HepG2 (cell line): ENCODE results near the gene TAS1R1. TPM values are rescaled to one million over a fixed set of nuclear protein-coding genes. Genes with fewer than 3 reads are reported as not detected.

Experiments
- FOSL2 ChIP-seq: sonication (generic); formaldehyde crosslinking; IDR thresholded peaks from 2 replicates; pipeline ENCODE4 v1.4.0; 2020; ENCODE audit warnings: missing genetic modification reagents
- FOXA3 ChIP-seq: IDR thresholded peaks from 2 replicates; pipeline ENCODE4 v1.6.1; 2016; ENCODE audit warnings: missing genetic modification reagents, missing compliant biosample characterization
- HCFC1 ChIP-seq: fragments of 150-350 bp; IDR thresholded peaks from 2 replicates; pipeline ENCODE4 v1.6.1; 2014; ENCODE audit warnings: low read depth, low read length
- LCORL ChIP-seq, 2 experiments: fragments of 450-650 bp in 1 of 2; sonication (generic) in 1 of 2; formaldehyde crosslinking in 1 of 2; IDR thresholded peaks; 2 replicates each; pipeline versions ENCODE4 v1.5.0 to v1.6.1; 2017 to 2020; ENCODE audit warnings: antibody characterized with exemption in 1 of 2, missing genetic modification reagents in 1 of 2
- MEIS1 ChIP-seq: sonication (generic); formaldehyde crosslinking; IDR thresholded peaks from 2 replicates; pipeline ENCODE4 v1.9.0; 2021; ENCODE audit warnings: mild to moderate bottlenecking, missing genetic modification reagents, moderate library complexity, borderline replicate concordance
- NONO ChIP-seq, 2 experiments: fragments of 450-650 bp in 1 of 2; sonication (generic) in 1 of 2; formaldehyde crosslinking in 1 of 2; IDR thresholded peaks in 1 of 2; conservative IDR thresholded peaks in 1 of 2; 2 replicates each; pipeline versions ENCODE4 v1.6.1 to v1.8.0; 2017 to 2022; ENCODE audit warnings: mild to moderate bottlenecking in 1 of 2, missing genetic modification reagents in 1 of 2, moderate library complexity in 1 of 2
- RXRA ChIP-seq: sonication (generic); formaldehyde crosslinking; IDR thresholded peaks from 2 replicates; pipeline ENCODE4 v1.5.1; 2020; ENCODE audit warnings: missing genetic modification reagents
- SAP130 ChIP-seq: IDR thresholded peaks from 2 replicates; pipeline ENCODE4 v1.6.1; 2016; ENCODE audit warnings: low read depth
- ZIK1 ChIP-seq: sonication (generic); formaldehyde crosslinking; IDR thresholded peaks from 2 replicates; pipeline ENCODE4 v1.5.0; 2020; ENCODE audit warnings: mild to moderate bottlenecking, low read depth, missing genetic modification reagents, borderline replicate concordance
- ZNF124 ChIP-seq: sonication (generic); formaldehyde crosslinking; IDR thresholded peaks from 2 replicates; pipeline ENCODE4 v1.4.0; 2020; ENCODE audit warnings: missing genetic modification reagents
- ZNF350 ChIP-seq: sonication (generic); formaldehyde crosslinking; IDR thresholded peaks from 2 replicates; pipeline ENCODE4 v1.4.0; 2020; ENCODE audit warnings: mild to moderate bottlenecking, low read depth, missing genetic modification reagents, borderline replicate concordance
- ZSCAN12 ChIP-seq: sonication (generic); formaldehyde crosslinking; IDR thresholded peaks from 2 replicates; pipeline ENCODE4 v1.9.0; 2021; ENCODE audit warnings: mild to moderate bottlenecking, missing genetic modification reagents
- polyA plus RNA-seq, 8 experiments: library from polyadenylated mRNA; depleted of rRNA in 3 of 8; stranded (reverse) in 7 of 8; unstranded in 1 of 8; fragments of >200 nt; fragmentation: Illumina TruSeq in 4 of 8; extraction: Trizol in 4 of 8; gene quantifications; 2 replicates each; pipeline versions ENCODE4 v1.2.1 to v1.2.3, GENCODE V29; 2011 to 2016; ENCODE audit warnings: low read depth in 4 of 8, missing spikeins in 1 of 8, mixed read lengths in 1 of 8; ENCODE audit not compliant: insufficient read depth in 1 of 8
- total RNA-seq, 5 experiments: library from RNA; depleted of rRNA; stranded (reverse); fragments of >200 nt; fragmentation: Illumina TruSeq; extraction: Trizol; gene quantifications; 2 replicates each; pipeline ENCODE4 v1.2.3, GENCODE V29; 2016; ENCODE audit warnings: low read depth in 1 of 5
- TF ChIP-seq, protein P1 (sequence below), 2 experiments: IDR thresholded peaks; 2 replicates each; pipeline ENCODE4 v1.6.1; 2011 to 2012; ENCODE audit warnings: low read length in 2 of 2, borderline replicate concordance in 1 of 2, low read depth in 1 of 2, mild to moderate bottlenecking in 1 of 2, moderate library complexity in 1 of 2
- TF ChIP-seq, protein P2 (sequence below), 2 experiments: sonication (generic) in 1 of 2; formaldehyde crosslinking in 1 of 2; IDR thresholded peaks; 2 replicates each; pipeline versions ENCODE4 v1.4.0 to v1.6.1; 2016 to 2020; ENCODE audit warnings: borderline replicate concordance in 1 of 2, low read depth in 1 of 2, mild to moderate bottlenecking in 1 of 2, missing genetic modification reagents in 1 of 2
- TF ChIP-seq, protein P3 (sequence below): IDR thresholded peaks from 2 replicates; pipeline ENCODE4 v1.4.0; 2020; ENCODE audit warnings: mild to moderate bottlenecking, missing genetic modification reagents

Gene TAS1R1
- total and polyA plus RNA-seq, 2 of the 13 experiments (the other 11 are each of a cell fraction or from before 2014, with no cell fraction given), result 1.4 to 1.6 TPM

DNA sequence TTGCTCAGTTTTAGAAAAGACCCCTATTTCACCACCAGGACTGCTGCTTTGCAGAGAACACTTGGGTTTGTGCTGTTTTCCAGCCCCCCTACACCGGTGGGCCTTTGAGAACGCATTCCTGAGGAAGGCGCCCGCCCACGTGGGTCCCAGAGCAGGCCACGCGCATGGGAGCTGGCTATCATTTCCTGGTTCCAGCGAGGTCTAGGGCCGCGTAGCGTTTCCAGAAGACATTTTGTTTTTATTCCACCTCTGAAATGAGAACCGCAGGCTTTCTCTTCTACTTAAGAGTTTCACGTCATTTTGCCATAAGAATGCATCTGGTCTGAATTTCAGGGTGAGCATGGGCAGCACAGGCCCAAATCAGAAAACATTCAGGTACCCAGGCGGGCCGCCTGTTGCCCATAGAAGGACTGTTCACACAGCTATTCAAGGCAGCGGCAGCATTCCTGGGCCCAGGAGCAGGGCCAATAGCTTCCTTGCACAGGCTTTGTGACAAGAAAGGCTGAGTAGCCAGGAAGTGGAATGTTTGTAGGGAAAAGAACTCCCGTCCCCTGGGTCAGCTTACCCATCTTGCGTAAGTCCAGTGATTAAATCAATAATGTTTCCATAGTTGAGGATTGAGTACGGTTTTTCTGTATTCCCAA lies 48.9 kb downstream of the TAS1R1 start (continued):
- TF ChIP-seq FOSL2 (CRISPR knock-in tag) (peak; percentile 55), MEIS1 (CRISPR knock-in tag) (peak; percentile 24; the same call in 1 of the 2 replicates), ZNF124 (CRISPR knock-in tag) (peak; percentile 77; the same call in 1 of the 2 replicates), LCORL (IDR thresholded peaks at IDR 0.05) (no peak), LCORL (CRISPR knock-in tag; IDR thresholded peaks at IDR 0.05) (peak; percentile 44; the same call in 1 of the 2 replicates), FOXA3 (CRISPR knock-in tag) (peak; percentile 52; the same call in 1 of the 2 replicates), ZSCAN12 (CRISPR knock-in tag) (peak; percentile 7; the same call in 1 of the 2 replicates), RXRA (CRISPR knock-in tag) (peak; percentile 38), NONO (IDR thresholded peaks at IDR 0.05) (no peak), NONO (CRISPR knock-in tag; conservative IDR thresholded peaks at IDR 0.05) (peak; percentile 81; the same call in 1 of the 2 replicates), ZNF350 (peak; percentile 31; the same call in 1 of the 2 replicates), HCFC1 (peak; percentile 13; the same call in 1 of the 2 replicates), ZIK1 (CRISPR knock-in tag) (no peak), SAP130 (CRISPR knock-in tag) (peak; percentile 88)
- TF ChIP-seq, protein P1, sequence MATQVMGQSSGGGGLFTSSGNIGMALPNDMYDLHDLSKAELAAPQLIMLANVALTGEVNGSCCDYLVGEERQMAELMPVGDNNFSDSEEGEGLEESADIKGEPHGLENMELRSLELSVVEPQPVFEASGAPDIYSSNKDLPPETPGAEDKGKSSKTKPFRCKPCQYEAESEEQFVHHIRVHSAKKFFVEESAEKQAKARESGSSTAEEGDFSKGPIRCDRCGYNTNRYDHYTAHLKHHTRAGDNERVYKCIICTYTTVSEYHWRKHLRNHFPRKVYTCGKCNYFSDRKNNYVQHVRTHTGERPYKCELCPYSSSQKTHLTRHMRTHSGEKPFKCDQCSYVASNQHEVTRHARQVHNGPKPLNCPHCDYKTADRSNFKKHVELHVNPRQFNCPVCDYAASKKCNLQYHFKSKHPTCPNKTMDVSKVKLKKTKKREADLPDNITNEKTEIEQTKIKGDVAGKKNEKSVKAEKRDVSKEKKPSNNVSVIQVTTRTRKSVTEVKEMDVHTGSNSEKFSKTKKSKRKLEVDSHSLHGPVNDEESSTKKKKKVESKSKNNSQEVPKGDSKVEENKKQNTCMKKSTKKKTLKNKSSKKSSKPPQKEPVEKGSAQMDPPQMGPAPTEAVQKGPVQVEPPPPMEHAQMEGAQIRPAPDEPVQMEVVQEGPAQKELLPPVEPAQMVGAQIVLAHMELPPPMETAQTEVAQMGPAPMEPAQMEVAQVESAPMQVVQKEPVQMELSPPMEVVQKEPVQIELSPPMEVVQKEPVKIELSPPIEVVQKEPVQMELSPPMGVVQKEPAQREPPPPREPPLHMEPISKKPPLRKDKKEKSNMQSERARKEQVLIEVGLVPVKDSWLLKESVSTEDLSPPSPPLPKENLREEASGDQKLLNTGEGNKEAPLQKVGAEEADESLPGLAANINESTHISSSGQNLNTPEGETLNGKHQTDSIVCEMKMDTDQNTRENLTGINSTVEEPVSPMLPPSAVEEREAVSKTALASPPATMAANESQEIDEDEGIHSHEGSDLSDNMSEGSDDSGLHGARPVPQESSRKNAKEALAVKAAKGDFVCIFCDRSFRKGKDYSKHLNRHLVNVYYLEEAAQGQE (IDR thresholded peaks at IDR 0.05; ENCODE audit: borderline replicate concordance in 1 of 2, low read depth in 1 of 2, low read length in 2 of 2), result 0 out of 4 replicates have a peak, but pooled peaks of 1 of the 2 experiments have one; percentile 42
- TF ChIP-seq, protein P2, sequence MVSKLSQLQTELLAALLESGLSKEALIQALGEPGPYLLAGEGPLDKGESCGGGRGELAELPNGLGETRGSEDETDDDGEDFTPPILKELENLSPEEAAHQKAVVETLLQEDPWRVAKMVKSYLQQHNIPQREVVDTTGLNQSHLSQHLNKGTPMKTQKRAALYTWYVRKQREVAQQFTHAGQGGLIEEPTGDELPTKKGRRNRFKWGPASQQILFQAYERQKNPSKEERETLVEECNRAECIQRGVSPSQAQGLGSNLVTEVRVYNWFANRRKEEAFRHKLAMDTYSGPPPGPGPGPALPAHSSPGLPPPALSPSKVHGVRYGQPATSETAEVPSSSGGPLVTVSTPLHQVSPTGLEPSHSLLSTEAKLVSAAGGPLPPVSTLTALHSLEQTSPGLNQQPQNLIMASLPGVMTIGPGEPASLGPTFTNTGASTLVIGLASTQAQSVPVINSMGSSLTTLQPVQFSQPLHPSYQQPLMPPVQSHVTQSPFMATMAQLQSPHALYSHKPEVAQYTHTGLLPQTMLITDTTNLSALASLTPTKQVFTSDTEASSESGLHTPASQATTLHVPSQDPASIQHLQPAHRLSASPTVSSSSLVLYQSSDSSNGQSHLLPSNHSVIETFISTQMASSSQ (IDR thresholded peaks at IDR 0.05; ENCODE audit: low read depth), result 0 out of 2 replicates have a peak, but pooled peaks have one; percentile 33
- TF ChIP-seq, protein P2 (CRISPR knock-in tag; IDR thresholded peaks at IDR 0.05; ENCODE audit: borderline replicate concordance), result no peak
- TF ChIP-seq, protein P3, sequence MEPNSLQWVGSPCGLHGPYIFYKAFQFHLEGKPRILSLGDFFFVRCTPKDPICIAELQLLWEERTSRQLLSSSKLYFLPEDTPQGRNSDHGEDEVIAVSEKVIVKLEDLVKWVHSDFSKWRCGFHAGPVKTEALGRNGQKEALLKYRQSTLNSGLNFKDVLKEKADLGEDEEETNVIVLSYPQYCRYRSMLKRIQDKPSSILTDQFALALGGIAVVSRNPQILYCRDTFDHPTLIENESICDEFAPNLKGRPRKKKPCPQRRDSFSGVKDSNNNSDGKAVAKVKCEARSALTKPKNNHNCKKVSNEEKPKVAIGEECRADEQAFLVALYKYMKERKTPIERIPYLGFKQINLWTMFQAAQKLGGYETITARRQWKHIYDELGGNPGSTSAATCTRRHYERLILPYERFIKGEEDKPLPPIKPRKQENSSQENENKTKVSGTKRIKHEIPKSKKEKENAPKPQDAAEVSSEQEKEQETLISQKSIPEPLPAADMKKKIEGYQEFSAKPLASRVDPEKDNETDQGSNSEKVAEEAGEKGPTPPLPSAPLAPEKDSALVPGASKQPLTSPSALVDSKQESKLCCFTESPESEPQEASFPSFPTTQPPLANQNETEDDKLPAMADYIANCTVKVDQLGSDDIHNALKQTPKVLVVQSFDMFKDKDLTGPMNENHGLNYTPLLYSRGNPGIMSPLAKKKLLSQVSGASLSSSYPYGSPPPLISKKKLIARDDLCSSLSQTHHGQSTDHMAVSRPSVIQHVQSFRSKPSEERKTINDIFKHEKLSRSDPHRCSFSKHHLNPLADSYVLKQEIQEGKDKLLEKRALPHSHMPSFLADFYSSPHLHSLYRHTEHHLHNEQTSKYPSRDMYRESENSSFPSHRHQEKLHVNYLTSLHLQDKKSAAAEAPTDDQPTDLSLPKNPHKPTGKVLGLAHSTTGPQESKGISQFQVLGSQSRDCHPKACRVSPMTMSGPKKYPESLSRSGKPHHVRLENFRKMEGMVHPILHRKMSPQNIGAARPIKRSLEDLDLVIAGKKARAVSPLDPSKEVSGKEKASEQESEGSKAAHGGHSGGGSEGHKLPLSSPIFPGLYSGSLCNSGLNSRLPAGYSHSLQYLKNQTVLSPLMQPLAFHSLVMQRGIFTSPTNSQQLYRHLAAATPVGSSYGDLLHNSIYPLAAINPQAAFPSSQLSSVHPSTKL, result peak; percentile 81
